ENCODE data around the gene MYPN.
"Not testable (repeated sequence)": the region's sequence is repeated elsewhere in the genome, so short reads cannot be mapped to it uniquely, and the experiment has no call there.

Gene MYPN

GRCh38 chr10:68171539-68172080 lies 62.3 kb downstream of the MYPN start:
- DNase-seq (ENCODE audit: low spot score): no peak

- no peak for DNase-seq (ENCODE audit: low spot score)
Measured at GRCh38 chr10:68172324-68172723, 63.0 kb downstream of the MYPN start.

DNA sequence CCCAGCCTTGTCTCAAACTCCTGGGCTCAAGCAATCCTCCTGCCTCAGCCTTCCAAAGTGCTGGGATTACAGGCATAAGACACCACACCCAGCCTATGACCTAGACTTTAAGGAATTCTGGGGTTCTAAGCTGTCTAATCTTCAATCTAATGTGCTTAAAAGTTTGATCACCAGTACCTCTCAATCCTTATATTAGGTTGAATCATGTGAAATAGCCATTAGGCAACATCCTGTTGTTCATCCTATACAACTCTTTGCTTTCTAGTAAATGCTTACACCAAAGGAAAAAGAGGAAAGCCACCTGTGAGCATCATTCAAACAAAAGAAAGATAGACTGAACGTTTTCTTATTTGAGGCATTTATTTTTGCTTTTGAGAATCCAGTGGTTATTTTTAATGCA lies 66.7 kb downstream of the MYPN start:
- no peak for DNase-seq (ENCODE audit: low spot score)

DNA sequence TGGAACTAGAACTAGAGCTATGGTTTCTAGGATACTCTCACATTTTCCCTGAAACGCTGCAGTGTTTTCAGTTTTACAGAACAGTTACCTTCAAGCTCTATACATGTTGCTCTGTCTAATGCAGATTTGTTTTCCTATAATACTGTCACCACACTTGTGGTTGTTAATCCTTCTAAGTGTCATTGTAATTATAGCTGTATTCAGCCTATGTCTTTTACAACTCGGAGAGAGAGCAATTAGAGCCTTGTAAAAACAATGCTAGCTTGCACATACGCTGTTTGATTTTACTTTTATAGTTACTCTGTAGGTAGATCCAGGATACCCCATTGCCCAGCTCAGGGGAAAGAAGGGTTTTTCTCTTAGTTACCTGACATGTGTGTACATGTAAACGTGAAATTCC lies 67.5 kb downstream of the MYPN start:
- DNase-seq (ENCODE audit: low spot score): no peak

DNA sequence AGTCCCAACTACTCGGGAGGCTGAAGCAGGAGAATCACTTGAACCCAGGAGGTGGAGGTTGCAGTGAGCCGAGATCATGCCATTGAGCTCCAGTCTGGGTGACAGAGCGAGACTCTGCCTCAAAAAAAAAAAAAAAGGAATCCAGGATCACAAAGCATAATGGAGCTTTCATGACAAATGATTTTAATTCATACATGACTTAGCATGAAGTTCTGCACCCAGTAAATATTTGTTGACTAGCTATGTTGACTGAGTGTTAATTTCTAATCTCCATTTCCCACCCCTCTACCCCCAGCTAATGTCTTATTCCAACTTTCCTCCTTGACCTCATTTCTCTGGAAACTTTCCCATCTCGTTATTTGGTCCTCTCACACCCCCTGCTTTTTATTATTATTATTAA lies 69.3 kb downstream of the MYPN start:
- DNase-seq (ENCODE audit: low spot score): no peak

GRCh38 chr10:68179016-68179415 lies 69.7 kb downstream of the MYPN start:
- no peak for DNase-seq (ENCODE audit: low spot score)

- no peak for DNase-seq (ENCODE audit: low spot score)
Measured at GRCh38 chr10:68180490-68180889, 71.2 kb downstream of the MYPN start.

GRCh38 chr10:68184546-68184945 lies 75.3 kb downstream of the MYPN start:
- no peak for DNase-seq (ENCODE audit: low spot score)

DNA sequence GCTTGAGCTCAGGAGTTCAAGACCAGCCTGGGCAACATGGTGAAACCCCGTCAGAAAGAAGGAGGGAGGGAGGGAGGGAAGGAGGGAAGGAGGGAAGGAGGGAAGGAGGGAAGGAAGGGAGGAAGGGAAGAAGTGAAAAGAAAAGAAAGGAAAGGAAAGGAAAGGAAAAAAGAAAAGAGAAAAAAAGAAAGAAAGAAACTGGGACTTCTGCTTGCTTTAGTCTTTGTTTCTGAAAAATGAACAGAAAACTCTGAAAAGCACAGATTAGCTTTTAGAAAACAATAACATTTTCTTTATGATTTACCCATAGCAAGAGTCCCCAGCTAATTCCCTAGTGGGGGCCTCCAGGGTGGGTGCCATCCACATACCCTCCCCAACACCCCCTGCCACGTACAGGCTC lies 75.8 kb downstream of the MYPN start:
- DNase-seq (ENCODE audit: low spot score): no peak

DNA sequence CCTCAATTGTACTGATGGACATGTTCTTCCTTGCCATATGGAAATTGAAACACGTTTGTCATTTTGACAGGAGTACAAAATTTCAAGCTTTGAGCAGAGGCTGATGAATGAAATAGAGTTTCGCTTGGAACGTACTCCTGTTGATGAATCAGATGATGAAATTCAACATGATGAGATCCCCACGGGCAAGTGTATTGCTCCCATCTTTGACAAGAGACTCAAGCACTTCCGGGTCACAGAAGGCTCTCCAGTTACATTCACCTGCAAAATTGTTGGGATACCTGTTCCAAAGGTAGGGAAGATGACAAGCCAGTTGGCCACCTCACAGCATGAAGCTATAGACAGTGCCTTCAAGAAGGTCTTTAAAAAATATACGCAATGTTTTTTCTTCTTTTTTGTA lies 79.5 kb downstream of the MYPN start:
- DNase-seq (ENCODE audit: low spot score): no peak

GRCh38 chr10:68192113-68192512 lies 82.8 kb downstream of the MYPN start:
- DNase-seq (ENCODE audit: low spot score): no peak

DNA sequence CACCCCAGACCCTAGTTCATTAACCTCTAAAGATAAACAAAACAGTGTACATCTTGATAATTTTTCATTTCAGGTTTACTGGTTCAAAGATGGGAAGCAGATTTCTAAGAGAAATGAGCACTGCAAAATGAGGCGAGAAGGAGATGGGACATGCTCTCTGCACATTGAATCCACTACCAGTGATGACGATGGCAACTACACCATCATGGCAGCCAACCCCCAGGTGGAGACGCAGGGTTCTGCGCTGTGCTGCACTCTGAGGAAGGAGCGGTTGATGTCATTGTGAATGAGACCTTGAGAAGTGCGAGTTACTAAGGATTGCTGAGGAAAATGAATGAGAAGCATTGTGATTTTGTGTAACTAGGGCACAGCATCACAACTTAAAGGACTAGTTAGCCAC lies 85.0 kb downstream of the MYPN start:
- no peak for DNase-seq (ENCODE audit: low spot score)

GRCh38 chr10:68195776-68196175 lies 86.5 kb downstream of the MYPN start:
- not testable (repeated sequence) for DNase-seq (ENCODE audit: low spot score)

DNA sequence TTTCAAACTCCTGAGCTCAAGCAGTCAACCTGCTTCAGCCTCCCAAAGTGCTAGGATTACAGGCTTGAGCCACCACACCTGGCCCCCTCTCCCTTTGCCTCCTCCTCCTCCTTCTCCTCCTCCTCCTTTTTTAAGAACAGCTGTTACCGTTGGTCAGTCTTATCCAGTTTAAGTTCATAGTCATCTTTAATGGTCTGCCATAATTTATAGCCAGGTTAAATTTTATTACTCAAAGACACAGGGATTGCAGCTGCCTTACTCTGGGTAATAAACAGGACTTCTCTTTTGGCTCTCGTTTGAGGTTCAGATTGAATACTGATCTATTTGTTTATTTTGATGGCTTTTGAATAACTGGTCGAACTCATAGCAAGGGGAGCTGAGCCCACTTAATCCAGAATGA lies 87.4 kb downstream of the MYPN start:
- DNase-seq (ENCODE audit: low spot score): no peak

GRCh38 chr10:68202960-68203353 lies 93.7 kb downstream of the MYPN start:
- DNase-seq (ENCODE audit: low spot score): no peak

DNA sequence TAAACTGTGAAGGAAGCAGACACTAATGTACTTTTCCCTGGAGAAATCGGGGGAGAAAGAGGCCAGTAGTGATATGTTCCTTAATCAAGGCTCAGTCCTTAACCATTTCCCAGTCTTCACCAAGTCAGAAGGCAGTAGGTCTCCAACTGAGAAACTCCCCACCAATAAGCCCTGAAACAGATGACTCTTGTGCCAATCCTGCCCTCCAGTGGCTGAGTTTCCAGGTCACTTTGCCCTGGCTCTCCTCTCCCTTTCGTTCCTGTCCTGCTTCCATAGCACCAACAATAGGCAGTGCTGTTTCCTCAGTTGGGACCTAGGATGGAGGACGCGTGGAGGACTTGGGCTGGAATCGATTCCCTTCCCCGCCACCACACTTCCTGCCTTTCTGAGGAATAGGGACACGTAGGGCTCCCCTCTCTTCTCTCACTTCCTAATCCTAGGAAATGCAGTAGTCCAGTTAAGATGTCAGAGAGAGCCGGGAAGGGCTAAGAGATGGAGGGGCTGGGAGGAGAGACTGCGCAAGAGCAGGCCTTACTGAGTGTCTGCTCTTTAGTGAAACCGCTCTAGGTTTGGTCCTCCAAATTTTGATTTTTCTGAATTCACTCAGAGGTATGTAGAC lies 99.2 kb downstream of the MYPN start:
- no peak for DNase-seq (ENCODE audit: low spot score)

- DNase-seq (ENCODE audit: low spot score): no peak
Measured at GRCh38 chr10:68211669-68212068, 102.4 kb downstream of the MYPN start.

- DNase-seq (ENCODE audit: low spot score): peak; percentile 33
Measured at GRCh38 chr10:68212721-68213352, 103.5 kb downstream of the MYPN start.

GRCh38 chr10:68218786-68219185 lies 109.5 kb downstream of the MYPN start:
- DNase-seq (ENCODE audit: low spot score): no peak

DNA sequence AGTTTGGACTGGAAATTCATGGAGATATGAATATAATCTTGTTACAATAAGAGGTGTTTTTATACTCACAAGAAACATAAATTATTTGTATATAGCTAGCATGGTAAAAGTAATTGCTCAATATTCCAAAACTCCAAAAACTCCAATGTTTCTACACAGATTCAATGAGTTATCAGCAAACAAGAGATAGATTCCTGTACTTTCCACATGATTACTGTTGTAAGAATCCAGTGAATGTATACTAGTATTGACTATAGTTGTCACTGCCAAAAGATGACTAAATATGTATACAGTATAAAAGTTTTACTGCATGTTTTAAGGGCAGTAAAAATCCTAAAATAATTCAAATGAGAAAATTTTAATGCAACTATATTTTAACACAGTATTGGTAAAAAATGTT lies 111.9 kb downstream of the MYPN start:
- no peak for DNase-seq (ENCODE audit: low spot score)

GRCh38 chr10:68222391-68222790 lies 113.1 kb downstream of the MYPN start:
- DNase-seq (ENCODE audit: low spot score): no peak

- DNase-seq (ENCODE audit: low spot score): no peak
Measured at GRCh38 chr10:68223535-68224165, 114.4 kb downstream of the MYPN start.

DNA sequence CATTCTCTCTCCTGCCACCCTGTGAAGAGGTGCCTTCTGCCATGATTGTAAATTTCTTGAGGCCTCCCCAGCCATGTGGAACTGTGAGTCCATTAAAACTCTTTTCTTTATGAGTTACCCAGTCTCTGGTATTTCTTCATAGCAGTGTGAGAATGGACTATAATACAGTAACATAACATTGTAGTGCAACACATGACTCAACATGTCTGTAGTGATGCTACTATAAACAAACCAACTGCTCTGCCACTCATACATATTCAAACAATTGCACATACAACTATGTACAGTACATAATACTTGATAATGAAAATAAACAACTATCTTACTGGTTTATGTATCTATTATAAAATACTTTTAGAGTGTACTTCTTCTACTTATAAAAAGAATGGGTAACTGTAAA lies 115.5 kb downstream of the MYPN start:
- DNase-seq (ENCODE audit: low spot score): no peak

GRCh38 chr10:68230268-68230667 lies 121.0 kb downstream of the MYPN start:
- DNase-seq (ENCODE audit: low spot score): no peak
